Inflammatory macrophage treated with lipopolysaccharide for 4 hours (primary cell): ENCODE measurements around the gene BRI3.
"Not testable (repeated sequence)": the region's sequence is repeated elsewhere in the genome, so short reads cannot be mapped to it uniquely, and the experiment has no call there.

Experiments
- DNase-seq: peaks from one replicate; pipeline ENCODE4 v3.0.0-alpha.2; 2020

The BRI3 gene

GRCh38 chr7:98315994-98316527 is 34.6 kb downstream of the BRI3 start:
- not testable (repeated sequence) for DNase-seq

GRCh38 chr7:98317366-98318040 is 36.0 kb downstream of the BRI3 start:
- DNase-seq: no peak

DNA sequence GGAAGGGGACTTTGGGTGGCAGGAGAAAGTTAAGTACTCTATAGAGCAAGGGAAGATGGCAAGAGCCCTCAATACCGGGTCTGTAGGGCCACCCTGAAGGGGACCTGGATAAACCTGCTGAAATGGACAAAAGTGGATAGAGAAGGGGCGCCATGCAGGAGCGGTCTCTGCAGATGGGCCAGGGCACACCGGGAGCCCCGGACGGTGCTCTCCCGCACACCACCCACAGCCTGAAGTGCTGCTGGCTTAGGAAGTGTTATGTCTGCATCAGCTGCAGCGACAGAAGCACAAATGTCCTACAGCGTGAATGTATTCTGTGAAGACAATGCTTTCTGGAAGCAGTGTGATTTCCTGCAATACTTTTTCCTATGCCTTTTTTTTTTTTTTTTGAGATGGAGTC is 37.7 kb downstream of the BRI3 start:
- no peak for DNase-seq

DNA sequence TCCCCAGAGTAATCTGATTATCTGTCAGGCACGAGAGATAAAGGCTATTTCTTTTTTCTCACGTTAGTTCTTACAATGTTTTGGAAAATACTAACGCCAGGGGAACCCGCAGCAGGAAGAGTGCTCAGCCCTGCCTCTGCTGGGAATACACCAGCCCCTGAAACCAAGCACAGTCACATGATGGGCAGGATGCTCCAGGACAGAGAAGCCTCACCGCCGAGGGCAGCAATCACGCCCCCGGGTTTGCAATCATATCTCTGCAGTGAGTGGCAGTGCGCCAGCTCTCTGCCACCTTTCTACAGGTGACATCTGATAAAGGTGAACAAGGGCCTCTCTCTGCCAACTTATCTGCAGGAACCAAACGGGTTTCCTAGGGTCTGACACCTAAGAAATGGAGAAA is 39.8 kb downstream of the BRI3 start:
- DNase-seq: no peak

- DNase-seq: no peak
Observed at GRCh38 chr7:98322331-98323270, 41.1 kb downstream of the BRI3 start.

- DNase-seq: no peak
Observed at GRCh38 chr7:98323597-98324322, 42.3 kb downstream of the BRI3 start.

DNA sequence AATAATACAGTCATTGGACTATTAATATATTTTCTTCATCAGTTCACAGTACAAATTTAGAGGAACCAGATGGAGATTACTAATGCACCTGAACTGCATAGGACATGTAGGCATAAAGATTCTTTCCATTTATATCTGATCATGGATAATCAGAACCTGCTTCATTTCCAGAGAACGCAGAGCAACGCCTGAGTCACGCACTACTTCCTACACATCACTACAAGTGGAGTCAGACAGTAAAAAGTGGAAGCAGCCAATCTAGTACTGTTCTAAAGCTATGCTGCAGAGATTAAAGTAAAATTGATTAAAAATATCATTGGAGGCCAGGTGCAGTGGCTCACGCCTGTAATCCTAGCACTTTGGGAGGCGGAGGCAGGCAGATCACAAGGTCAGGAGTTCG is 43.3 kb downstream of the BRI3 start:
- DNase-seq: no peak

DNA sequence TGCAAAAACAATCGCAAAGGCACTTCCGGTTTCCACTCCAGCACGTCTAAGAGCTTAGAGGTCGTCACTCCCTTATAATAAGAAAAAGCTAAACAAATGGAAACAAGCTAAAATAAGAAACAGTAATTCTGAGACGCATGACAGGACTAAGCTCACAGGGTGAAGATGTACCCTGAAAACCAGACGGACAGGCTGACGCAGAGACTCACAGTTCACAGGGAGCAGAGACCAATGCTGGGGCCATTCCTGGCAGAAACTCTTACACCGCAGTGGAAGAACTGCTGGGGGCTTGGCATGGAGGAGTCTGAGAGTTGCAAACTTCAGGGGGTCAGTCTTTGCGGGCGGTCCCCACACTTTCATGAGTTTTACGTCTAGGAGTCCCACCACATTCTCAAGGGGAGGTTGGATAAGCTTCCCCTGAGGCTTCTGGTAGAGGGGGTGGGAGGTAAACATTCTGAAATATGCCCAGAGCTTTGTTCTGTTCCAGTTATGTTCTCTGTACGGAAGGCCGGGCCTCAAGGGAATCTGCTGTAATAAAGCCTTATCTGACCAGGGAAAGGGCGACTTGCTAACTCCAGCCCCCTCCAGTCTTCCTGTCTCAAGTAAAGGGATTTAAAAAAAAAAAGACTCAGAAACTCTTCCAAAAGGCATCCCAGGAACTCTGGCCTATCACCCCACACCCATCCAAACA is 47.8 kb downstream of the BRI3 start:
- DNase-seq: no peak

DNA sequence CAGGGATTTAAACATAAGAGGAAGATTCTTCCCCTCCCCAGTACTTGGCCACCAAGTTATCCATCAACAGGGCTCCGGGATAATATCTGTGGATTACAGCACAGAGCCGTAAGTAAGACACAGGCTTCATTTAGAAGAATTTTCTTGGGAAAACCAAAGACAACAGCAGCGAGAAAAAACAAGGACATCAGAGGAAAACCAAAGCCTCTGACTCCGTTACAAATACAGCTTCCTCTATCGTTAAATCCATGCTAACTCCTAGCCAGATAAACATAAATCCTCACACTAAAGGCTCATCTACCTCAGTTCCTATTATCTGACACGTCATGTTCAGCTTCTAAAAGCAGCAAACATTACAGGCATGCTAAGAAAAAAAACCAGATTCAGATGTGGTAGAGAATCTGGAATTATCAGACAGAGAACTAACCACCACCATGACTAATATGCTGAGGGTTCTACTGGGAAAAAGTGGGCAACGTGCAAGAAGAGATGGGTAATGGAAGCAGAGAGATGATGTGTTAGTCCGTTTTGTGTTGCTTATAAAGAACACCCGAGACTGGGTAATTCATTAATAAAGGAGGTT is 48.4 kb downstream of the BRI3 start:
- DNase-seq: no peak

- DNase-seq: no peak
Observed at GRCh38 chr7:98330926-98331529, 49.5 kb downstream of the BRI3 start.

DNA sequence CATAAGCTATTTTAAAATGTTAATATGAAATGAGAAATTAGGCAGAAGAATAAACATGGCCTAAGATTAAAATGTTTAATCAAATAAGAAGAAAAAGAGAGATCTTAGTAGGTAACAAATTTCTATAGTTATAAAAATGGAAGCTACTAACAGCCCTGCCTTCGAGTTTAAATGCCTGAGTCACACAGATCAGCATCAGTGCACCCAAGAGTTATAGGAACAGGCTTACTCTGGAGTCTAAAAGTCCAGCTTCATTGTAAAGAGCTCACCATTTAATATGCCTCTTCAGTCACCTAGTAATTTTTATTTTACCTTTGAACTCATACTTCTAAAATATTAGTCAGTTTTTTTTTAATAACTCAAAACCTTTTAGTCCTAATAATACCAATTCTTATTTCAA is 52.6 kb downstream of the BRI3 start:
- no peak for DNase-seq

GRCh38 chr7:98335411-98335977 is 54.0 kb downstream of the BRI3 start:
- no peak for DNase-seq

- no peak for DNase-seq
Observed at GRCh38 chr7:98338441-98338840, 57.0 kb downstream of the BRI3 start.

DNA sequence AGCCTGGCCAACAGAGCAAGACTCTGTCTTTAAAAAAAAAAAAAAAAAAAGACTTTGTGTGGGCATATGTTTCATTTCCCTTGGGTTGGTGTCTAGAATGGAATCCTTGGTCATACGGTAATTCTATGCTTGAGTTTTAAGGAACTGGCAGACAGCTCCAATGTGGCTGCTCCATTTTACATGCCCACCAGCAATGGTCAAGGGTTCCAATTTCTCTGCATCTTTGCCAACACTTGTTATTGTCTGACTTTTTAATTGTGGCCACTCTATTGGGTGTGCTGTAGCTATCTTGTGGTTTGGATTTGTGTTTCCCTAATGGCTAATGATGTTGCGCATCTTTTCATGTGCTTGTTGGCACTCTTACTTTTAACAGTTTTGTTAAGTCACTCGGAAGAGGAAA is 57.6 kb downstream of the BRI3 start:
- DNase-seq: no peak

DNA sequence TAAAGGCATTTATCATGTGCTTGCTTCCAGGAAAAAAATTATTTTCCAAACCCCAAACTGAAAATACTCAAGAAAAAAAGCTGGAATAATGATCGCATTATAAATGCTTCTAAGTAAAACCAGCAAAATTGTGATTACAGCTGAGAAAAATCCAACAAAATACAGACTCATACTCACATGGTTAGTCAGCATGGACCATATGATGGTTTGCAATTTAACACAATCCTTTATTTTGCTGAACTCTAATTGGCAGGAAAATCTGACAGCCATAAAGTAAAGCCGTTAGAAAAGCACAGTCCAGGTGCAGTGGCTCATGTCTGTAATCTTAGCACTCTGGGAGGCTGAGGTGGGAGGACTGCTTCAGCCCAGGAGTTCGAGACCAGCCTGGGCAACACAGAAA is 59.6 kb downstream of the BRI3 start:
- no peak for DNase-seq
